Right lobe of liver (tissue), 4 donors: Measurements from ENCODE around the gene OR10V1.

Source experiments
- POLR2A ChIP-seq: fragments of 450-650 bp; IDR thresholded peaks from one replicate; pipeline ENCODE4 v1.6.1; 2017; ENCODE audit warnings: antibody characterized with exemption, mild to moderate bottlenecking
- TF ChIP-seq, protein P1 (sequence below), 4 donors: fragments of 200-600 bp in 3 of 4; fragments of 450-650 bp in 1 of 4; IDR thresholded peaks; one replicate each; pipeline versions ENCODE4 v1.5.1 to v1.8.0; 2016 to 2022; ENCODE audit warnings: antibody characterized with exemption in 4 of 4, mild to moderate bottlenecking in 2 of 4
- donor health status: DM: no; HTN: no; CAD: no.
- donor health status: DM: no; HTN: no; CAD: no.
- donor health status: DM: no; HTN: yes; CAD: no.

GRCh38 chr11:59708537-59708936 lies 5.1 kb downstream of the OR10V1 start:
- no peak for TF ChIP-seq POLR2A
- TF ChIP-seq, protein P1, sequence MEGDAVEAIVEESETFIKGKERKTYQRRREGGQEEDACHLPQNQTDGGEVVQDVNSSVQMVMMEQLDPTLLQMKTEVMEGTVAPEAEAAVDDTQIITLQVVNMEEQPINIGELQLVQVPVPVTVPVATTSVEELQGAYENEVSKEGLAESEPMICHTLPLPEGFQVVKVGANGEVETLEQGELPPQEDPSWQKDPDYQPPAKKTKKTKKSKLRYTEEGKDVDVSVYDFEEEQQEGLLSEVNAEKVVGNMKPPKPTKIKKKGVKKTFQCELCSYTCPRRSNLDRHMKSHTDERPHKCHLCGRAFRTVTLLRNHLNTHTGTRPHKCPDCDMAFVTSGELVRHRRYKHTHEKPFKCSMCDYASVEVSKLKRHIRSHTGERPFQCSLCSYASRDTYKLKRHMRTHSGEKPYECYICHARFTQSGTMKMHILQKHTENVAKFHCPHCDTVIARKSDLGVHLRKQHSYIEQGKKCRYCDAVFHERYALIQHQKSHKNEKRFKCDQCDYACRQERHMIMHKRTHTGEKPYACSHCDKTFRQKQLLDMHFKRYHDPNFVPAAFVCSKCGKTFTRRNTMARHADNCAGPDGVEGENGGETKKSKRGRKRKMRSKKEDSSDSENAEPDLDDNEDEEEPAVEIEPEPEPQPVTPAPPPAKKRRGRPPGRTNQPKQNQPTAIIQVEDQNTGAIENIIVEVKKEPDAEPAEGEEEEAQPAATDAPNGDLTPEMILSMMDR (IDR thresholded peaks at IDR 0.05), result no peak
